SW480 (cell line): ENCODE measurements around the gene GNB1.

ENCODE experiments used
- DNase-seq: peaks from one replicate; pipeline ENCODE4 v3.0.0-alpha.2; 2016; ENCODE audit warnings: low spot score

GNB1 gene

GRCh38 chr1:1922956-1923833 lies 32.3 kb upstream of the GNB1 start:
- no peak for DNase-seq

GRCh38 chr1:1922702-1922955 lies 31.7 kb upstream of the GNB1 start:
- DNase-seq = no peak

GRCh38 chr1:1921901-1922701 lies 31.2 kb upstream of the GNB1 start:
- no peak for DNase-seq

- no peak for DNase-seq
Observed at GRCh38 chr1:1921459-1921862, 30.6 kb upstream of the GNB1 start.

GRCh38 chr1:1920608-1921458 lies 29.9 kb upstream of the GNB1 start:
- no peak for DNase-seq

GRCh38 chr1:1920057-1920607 lies 29.2 kb upstream of the GNB1 start:
- DNase-seq = no peak

GRCh38 chr1:1919304-1920056 lies 28.6 kb upstream of the GNB1 start:
- DNase-seq = peak; percentile 96

- DNase-seq = no peak
Observed at GRCh38 chr1:1918901-1919303, 28.0 kb upstream of the GNB1 start, which contains the start of gene TMEM52. TMEM52 (minus strand) TSS chr1:1919279; CDS start chr1:1919265, 14 bp downstream.

GRCh38 chr1:1917995-1918900 lies 27.4 kb upstream of the GNB1 start:
- DNase-seq = no peak

- DNase-seq = no peak
Observed at GRCh38 chr1:1917304-1917976, 26.6 kb upstream of the GNB1 start.

GRCh38 chr1:1916851-1917251 lies 26.0 kb upstream of the GNB1 start:
- no peak for DNase-seq

- DNase-seq = no peak
Observed at GRCh38 chr1:1915911-1916840, 25.3 kb upstream of the GNB1 start.

- no peak for DNase-seq
Observed at GRCh38 chr1:1914971-1915692, 24.2 kb upstream of the GNB1 start, which contains the start of gene CALML6. CALML6 (plus strand) TSS chr1:1915260; CDS start chr1:1915281, 21 bp downstream.

- DNase-seq = no peak
Observed at GRCh38 chr1:1914101-1914970, 23.4 kb upstream of the GNB1 start.

- DNase-seq = no peak
Observed at GRCh38 chr1:1911350-1912041, 20.6 kb upstream of the GNB1 start.

GRCh38 chr1:1910651-1911331 lies 19.9 kb upstream of the GNB1 start:
- DNase-seq = no peak
